Measurements from ENCODE around the gene LRMDA. TPM values are rescaled to one million over a fixed set of nuclear protein-coding genes. Genes with fewer than 3 reads are reported as not detected.

Gene LRMDA
- total RNA-seq, 1 donor from 2014 or later: 2.1 TPM

GRCh38 chr10:75962395-75963061 lies 531.1 kb downstream of the LRMDA start:
- no peak overlapping the region for H3K27ac Mint-ChIP-seq (ENCODE audit: unreplicated experiment)
- no peak for TF ChIP-seq CTCF (IDR thresholded peaks at IDR 0.05; ENCODE audit: partially characterized antibody, unreplicated experiment)
- H3K4me1 Mint-ChIP-seq (ENCODE audit: low read depth, unreplicated experiment): peaks cover 2% of the 10 kb centered on the region
- peaks cover 1% of the 10 kb centered on the region for H3K27me3 Mint-ChIP-seq (ENCODE audit: unreplicated experiment)
- no peak for DNase-seq
- peaks cover 4% of the 10 kb centered on the region for H3K36me3 Mint-ChIP-seq (ENCODE audit: unreplicated experiment)
- no peaks in the 10 kb centered on the region for H3K9me3 Mint-ChIP-seq (ENCODE audit: unreplicated experiment)
- H3K4me3 Mint-ChIP-seq (ENCODE audit: unreplicated experiment): no peak overlapping the region

- DNase-seq: peak; percentile 22
- H3K27ac Mint-ChIP-seq (ENCODE audit: unreplicated experiment): no peak overlapping the region
- no peaks in the 10 kb centered on the region for H3K27me3 Mint-ChIP-seq (ENCODE audit: unreplicated experiment)
- no peaks in the 10 kb centered on the region for H3K9me3 Mint-ChIP-seq (ENCODE audit: unreplicated experiment)
- TF ChIP-seq CTCF (IDR thresholded peaks at IDR 0.05; ENCODE audit: partially characterized antibody, unreplicated experiment): no peak
- no peak overlapping the region for H3K4me3 Mint-ChIP-seq (ENCODE audit: unreplicated experiment)
- H3K4me1 Mint-ChIP-seq (ENCODE audit: low read depth, unreplicated experiment): peaks cover 2% of the 10 kb centered on the region
- no peaks in the 10 kb centered on the region for H3K36me3 Mint-ChIP-seq (ENCODE audit: unreplicated experiment)
Observed at GRCh38 chr10:75967491-75967890, 536.1 kb downstream of the LRMDA start.

- H3K4me1 Mint-ChIP-seq (ENCODE audit: low read depth, unreplicated experiment): peaks cover 2% of the 10 kb centered on the region
- H3K27me3 Mint-ChIP-seq (ENCODE audit: unreplicated experiment): no peaks in the 10 kb centered on the region
- H3K27ac Mint-ChIP-seq (ENCODE audit: unreplicated experiment): no peak overlapping the region
- H3K9me3 Mint-ChIP-seq (ENCODE audit: unreplicated experiment): no peaks in the 10 kb centered on the region
- no peak for DNase-seq
- TF ChIP-seq CTCF (IDR thresholded peaks at IDR 0.05; ENCODE audit: partially characterized antibody, unreplicated experiment): no peak
- H3K36me3 Mint-ChIP-seq (ENCODE audit: unreplicated experiment): no peaks in the 10 kb centered on the region
- no peak overlapping the region for H3K4me3 Mint-ChIP-seq (ENCODE audit: unreplicated experiment)
Observed at GRCh38 chr10:75969031-75969430, 537.6 kb downstream of the LRMDA start.

- TF ChIP-seq CTCF (IDR thresholded peaks at IDR 0.05; ENCODE audit: partially characterized antibody, unreplicated experiment): no peak
- Mint-ChIP-seq H3K4me3 (ENCODE audit: unreplicated experiment) (no peak overlapping the region), H3K27ac (ENCODE audit: unreplicated experiment) (no peak overlapping the region)
Observed at GRCh38 chr10:75971402-75972211, 540.2 kb downstream of the LRMDA start.

More at GRCh38 chr10:75971402-75972211, 540.2 kb downstream of the LRMDA start:
- no peaks in the 10 kb centered on the region for H3K36me3 Mint-ChIP-seq (ENCODE audit: unreplicated experiment)
- DNase-seq: no peak
- H3K9me3 Mint-ChIP-seq (ENCODE audit: unreplicated experiment): no peaks in the 10 kb centered on the region
- peaks cover 2% of the 10 kb centered on the region for H3K4me1 Mint-ChIP-seq (ENCODE audit: low read depth, unreplicated experiment)
- H3K27me3 Mint-ChIP-seq (ENCODE audit: unreplicated experiment): no peaks in the 10 kb centered on the region
